ENCODE data around the gene ATF3.

Gene ATF3

DNA sequence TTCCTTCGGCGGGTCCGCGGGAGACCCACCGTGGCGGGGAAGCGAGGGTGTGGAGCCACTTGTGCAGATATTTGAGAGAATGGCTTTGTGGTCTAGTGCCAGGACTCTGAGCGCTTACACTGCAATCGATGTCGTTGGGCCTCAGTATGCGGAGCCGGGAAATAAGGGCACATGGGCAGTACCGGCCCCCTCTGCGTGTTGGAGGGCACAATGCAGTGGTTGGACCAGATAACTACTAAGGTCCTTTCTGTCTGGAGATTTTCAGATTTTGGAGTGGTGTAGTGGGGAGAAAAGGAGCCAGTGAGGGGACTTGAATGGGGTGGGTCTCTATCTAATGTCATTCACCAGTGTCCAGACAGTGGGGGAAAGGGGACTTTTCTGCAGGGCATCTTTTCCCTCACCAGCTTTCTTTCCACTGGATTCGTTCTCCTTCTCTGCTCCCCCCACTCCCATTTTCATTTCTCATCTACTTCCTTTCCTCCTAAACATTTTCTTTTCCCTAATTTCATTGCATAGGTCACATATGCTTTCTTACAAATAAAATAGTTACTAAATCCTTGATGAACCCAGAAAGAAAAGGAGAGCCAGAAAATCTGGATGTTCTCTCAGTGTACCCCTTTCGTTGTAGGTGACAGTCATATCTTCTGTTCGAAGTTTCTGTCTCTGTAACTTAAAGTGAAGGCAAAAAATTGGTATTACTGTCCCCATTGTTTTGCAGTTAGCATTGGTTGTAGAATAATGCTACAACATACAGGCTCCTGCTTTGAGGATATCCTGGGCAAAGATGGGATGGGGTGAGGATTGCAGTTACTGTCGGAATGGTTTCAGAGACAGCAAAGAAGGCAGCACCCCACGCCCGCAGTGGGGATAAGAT, 1.4 kb downstream of the ATF3 start:
- no peak for DNase-seq

DNA sequence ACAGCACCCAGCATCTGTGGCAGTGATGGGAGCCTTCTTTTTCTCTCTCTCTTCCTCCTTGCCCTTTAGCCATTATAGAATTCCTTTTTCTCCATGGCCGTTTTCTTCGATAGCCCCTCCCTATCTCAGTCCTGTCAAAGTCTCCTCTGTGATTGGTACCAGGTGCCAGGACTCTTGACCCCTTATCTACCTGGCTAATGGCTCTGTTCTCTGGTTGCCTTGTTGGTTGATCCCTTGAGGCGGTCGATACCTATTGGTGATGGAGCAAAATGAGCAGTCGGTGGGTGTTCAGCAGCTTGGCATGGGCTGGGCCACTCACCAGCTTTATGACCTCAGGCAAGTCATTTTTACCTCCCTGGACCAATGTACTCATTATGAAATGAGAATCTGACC, 2.0 kb downstream of the ATF3 start:
- no peak for DNase-seq

DNA sequence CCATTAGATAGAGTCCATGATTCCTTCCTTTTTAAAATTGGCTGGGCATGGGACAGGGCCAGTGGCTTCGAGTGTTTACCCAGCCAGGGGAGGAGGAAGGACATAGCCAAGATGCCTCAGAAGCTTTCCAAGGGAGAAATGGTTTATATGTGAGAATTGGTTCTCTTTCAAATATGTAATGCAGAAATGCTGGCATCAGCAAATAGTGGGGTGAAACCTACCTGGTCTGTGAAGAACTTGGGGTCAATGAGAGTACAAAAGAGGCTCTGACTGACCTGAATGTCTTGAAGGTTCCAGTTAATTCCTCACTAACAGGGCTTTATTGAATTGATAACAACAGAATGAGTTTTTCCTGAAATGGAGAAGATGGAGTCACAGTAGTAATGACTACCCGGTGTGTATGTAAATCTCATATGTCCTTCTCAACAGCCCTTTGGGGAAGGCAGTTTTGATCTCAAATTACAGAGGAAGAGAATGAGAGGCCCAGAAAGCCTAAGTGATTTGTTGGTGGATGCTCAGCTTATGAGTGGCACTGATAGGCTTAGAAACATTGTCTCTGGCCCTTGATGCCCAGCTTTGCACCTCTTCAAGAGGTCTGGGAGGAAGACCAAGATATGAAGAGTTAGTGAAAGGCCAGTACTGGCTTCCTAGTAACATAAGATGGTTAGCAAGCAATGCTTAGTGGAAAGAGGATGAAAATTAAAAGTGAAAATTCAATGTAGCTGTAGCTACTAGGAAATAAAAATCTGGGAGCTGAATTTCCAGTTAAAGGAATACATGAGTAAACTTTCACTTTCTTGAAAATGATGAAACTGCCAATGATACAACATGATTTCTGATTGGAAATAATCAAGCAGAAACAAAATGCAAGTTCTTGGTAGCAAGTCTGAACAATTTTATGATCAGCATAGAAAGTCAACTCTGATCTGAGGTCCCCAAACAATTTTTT, 2.7 kb downstream of the ATF3 start:
- DNase-seq, result no peak

DNA sequence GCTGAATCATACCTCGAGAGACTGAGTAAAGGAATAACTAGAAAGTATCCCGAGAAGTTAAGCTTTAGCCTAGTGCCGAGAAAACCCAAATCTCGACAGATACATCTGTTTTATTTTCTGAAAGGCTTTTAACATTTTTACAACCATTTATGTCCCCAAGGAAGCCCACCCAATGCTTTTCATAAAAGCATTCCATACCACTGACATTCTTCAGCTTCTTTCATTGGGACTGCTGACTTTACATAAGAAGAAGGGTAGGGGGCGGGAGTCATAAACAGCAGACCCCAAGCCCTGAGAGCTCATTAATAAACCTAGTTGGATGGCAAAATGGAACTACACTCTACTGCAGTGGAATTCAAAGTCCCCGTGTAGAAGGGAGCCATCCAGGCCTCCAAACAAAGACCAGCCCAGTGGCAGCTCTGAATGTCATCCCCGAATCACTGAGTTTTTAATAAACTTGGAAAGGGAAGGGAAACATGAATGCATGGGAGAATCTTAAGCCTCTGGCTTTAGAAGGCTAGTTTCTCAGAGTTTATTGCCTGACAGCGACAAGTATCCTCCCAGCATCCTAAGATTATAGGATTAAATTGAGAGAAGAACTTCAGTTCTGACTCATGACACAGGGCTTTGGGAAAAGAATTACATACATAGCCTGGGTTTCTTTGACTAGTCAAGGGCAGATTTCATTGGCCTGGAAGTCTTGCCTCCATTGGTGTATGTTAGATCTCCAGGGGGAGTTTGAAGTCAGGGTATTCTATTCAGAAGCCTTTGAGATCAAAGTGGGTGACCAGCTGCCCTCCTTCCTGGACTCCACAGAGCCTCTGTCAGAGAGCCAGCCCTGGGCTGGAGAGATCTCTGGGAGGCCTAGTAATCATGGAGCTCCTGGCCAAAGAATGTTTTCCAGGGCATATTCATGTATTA, 3.7 kb downstream of the ATF3 start:
- no peak for DNase-seq

DNA sequence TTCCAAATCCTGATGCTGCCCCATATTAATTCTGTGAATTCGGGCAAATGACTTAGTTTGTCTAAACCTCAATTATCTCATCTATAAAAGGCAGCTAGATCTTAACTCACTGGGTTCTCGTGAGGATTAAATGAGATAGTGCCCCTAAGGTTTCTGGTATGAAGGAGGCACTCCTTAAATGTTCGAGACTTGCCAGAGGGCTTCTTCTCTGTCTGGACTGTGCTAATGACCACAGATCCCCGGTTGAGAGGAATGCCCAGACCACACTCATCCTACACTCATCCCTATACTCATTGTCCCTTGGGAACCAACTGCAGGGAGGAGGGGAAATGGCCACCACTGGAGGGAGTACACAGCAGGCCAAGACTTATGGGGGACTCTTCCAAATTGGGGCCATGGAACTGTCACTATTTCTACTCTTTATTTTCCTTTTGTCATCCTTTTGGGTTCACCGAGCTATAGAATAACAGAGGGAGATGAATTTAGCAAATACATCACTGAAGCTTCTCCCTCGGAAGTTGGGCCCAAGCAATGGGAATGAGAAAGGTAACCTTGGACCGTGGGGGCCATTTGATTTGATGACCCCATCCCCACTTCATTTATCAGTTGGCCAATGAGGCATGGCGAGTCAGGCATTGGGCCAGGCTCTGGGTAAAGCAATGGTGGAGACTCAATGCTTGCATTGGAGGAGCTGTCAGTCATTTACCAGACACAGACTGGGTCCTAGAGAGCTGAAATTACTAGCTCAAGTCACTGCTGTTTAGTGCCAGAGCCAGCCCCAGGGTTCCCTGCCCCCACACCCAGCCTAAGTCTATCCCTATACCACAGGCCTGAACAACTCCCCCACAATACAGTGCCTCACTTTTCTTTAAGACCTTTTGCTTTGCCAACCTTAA, 5.1 kb downstream of the ATF3 start:
- DNase-seq, result no peak

DNA sequence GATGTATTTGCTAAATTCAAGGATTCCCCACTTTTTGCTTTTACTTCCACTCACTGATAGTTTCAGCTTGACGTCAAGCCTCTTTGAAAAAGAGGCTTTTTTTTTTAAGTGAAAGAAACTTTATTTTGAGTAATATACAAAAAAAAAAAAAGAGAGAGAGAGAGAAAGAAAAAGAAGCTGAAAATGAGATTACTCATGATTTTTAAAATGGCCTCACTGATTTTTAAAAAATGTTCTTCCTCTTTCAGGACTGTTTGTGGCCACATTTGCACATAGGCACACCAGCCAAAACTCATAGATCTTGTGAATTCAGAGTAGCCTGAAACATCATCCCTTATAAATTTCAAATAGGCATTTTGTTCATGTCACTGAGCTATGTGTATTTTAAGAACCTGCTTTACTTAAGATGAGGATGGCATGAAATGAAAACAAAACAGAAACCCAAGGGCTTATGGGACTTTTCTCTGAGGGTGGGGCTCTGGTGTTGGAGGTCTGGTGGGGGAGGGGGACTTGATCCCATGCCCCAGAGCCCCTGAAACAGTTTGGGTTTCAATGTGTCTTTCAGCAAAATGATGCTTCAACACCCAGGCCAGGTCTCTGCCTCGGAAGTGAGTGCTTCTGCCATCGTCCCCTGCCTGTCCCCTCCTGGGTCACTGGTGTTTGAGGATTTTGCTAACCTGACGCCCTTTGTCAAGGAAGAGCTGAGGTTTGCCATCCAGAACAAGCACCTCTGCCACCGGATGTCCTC, 6.1 kb downstream of the ATF3 start:
- DNase-seq, result no peak

DNA sequence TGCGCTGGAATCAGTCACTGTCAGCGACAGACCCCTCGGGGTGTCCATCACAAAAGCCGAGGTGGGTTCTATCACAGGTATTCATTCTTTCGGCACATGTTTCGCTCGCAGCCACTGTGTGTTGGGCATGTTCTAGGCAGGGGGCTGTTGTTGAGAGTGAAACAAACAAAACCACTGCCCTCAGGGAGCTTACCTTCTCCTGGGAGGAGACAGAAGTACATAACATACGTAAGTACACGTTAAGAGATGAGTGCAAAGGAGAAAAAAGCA, 6.6 kb downstream of the ATF3 start:
- DNase-seq, result no peak

DNA sequence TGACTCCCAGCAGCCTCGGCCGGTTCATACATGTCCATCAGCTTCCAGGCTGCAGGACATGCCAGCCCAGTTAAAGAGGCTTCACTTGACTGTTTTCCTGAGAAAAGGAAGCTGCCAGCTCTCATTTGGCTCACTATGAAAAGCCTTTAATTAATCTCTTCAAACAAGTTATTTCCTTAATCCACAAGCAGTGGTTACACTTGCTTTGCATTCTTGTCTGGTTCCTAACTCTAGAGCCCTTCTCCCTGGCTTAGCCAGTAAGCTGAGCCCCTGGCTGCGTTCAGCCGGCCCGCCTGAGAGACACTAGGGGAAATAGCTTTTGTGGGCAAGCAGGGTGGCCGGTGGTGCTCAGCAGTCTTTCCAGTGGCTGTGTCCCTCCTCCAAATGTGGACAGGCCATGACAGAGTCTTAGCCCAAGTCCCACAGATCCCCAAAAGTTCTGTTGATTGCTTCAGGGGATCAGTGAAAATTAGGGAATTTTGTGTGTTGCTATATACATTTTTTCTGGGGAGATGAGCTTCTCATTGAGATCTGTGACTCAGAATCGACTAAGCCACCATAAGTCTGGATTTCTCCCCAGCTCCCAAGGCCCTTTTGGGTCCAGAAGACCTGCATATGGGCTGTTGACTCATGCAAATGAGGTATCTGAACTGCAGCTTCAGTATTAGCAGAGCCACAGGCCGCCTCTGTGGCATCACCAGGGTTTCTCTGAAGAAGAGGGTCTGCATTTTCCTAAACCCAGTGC, 10.1 kb downstream of the ATF3 start:
- DNase-seq, result no peak

DNA sequence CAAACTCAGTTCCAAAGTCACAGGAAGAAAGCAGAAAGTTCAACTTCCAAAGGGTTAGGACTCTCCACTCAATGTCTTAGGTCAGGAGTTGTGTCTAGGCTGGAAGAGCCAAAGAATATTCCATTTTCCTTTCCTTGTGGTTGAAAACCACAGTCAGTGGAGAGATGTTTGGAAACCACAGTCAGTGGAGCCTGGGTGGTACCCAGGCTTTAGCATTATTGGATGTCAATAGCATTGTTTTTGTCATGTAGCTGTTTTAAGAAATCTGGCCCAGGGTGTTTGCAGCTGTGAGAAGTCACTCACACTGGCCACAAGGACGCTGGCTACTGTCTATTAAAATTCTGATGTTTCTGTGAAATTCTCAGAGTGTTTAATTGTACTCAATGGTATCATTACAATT, 11.7 kb downstream of the ATF3 start:
- DNase-seq, result no peak

DNA sequence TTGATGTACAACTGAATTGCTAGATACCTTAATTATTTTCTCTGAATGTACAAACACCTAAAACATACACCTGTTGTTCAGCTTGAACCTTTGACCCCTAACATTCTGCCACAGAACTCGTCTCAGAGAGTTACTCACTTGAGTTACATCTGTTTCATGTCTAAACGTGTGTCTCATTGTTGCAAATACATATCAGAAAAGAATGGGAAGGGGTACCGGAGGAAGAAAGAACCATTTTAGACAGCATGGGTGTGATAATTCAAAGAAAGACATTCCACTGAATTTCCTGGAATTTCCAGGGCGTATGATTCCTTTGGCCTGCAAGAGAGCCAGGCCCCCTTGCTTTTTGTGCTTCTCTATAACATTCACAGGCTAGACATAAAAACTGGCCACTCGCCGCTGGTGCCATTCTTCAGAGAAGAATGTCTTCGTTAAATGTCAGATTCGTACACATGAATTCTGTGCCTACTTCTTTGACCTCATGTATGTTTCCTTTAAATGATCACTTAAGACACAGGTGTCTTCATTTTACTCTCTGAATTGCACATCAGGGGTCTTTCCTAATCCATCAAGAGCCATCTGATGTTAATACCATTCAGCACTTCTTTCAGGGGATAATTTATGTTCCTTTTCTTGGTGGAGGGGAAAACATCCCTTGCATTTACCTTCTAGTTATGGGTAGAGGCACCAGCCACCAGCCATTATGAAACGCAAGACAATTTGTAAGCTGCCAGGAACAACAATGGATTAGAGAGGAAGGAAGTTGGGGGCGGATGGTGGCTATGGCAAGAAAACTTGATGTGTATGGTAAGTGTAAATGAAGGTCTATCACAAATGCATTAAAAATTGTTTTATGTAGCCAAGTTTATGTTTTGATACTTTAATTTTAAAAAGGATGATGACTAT, 12.7 kb downstream of the ATF3 start:
- DNase-seq, result no peak

DNA sequence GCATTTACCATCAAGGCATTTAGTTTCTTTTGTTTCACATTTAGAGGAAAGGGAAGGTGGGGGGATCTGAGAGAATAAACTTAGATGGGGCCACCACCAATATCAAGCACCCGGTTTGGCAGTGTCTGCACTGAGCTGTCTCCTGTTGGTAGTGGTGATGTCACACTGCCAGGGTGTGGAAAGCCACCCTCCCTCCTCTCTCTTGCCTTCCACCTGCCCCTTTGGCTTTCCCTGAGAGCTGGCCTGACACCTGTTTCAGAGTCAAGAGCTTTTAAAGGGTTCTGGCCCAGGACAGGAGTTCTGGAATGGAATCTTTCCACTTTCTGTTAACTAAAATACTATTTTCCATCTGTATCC, 13.4 kb downstream of the ATF3 start:
- no peak for DNase-seq

DNA sequence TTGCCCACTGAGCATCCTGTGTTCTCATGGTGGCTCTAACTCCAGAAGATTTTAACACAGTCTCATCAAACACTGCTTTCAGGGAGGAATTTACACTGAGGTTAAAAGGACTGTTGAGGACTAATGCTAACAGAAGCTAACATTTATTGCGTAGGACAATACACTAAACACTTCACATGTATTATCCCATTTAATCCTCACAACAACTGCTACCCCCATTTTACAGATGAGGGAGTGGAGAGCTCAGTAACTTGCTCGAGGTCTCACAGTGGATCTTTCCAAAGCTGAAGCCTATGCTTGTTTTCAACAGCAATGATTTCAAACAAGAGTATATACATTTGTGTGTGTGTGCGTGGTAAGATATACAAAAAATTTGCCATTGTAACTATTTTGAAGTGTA, 13.9 kb downstream of the ATF3 start:
- no peak for DNase-seq

DNA sequence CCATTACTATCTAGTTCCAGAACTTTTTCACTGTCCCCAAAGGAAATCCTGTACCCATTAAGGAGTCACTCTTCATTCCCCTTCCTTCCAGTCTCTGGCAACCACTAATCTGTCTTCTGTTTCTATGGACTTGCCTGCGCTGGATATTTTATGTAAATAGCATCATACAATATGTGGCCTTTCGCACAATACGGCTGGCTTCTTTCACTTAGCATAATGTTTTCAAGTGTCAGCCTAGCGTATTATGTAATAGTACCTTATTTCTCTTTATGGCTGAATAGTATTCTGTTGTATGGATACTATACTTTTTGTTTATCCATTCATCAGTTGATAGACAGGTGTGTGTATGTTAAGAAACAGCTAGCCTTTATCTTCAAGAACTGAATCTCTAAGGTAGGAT, 14.3 kb downstream of the ATF3 start:
- no peak for DNase-seq

DNA sequence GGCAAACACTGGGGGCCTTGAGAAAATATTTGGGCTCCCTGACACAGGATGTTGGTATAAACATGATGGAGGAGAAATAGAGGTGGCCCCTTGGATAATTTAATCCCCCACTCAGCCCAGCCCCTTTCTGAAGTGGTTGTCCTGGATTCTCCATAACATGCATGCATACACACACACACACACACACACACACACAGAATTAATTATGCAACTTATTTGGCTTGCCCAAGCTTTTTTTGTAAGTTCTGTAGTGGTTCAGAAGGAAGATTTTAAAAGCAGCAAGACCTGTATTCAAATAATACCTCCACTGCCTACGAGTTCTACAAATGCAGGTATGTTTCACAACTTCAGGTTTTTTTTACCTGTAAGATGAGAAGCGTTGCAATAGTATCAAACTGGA, 15.0 kb downstream of the ATF3 start:
- no peak for DNase-seq

DNA sequence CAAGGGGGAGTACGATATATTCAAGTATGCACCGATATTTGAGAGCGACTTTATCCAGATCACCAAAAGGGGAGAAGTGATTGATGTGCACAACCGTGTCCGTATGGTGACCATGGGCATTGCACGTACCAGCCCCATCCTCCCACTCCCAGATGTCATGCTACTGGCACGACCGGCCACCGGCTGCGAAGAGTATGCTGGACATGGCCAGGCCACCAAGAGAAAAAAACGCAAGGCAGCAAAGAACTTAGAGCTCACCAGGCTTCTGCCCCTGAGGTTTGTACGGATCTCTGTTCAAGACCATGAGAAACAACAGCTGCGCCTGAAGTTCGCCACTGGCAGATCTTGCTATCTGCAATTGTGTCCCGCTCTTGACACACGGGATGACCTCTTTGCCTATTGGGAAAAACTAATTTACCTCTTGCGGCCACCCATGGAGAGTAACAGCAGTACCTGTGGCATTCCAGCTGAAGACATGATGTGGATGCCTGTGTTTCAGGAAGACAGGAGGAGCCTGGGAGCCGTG, 16.5 kb downstream of the ATF3 start:
- DNase-seq, result no peak

DNA sequence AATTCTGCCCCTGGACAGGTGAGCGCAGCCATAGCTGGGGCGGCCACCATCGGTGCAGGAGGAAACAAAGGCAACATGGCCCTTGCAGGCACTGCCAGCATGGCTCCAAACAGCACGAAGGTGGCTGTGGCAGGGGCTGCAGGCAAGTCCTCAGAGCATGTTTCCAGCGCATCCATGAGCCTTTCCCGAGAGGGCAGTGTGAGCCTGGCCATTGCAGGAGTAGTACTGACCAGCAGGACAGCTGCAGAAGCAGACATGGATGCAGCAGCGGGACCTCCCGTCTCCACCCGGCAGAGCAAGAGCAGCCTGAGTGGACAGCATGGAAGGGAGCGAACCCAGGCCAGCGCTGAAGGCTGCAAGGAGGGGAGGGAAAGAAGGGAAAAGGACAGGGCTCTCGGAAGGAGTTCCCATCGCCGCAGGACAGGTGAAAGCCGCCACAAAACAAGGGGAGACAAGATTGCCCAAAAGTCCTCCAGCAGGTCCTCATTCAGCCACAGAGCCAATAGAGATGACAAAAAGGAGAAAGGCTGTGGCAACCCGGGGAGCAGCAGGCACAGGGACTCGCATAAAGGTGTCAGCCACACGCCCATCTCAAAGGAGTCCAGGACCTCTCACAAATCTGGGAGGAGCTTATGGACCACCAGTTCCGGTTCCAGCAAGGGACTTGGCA, 17.4 kb downstream of the ATF3 start:
- no peak for DNase-seq

DNA sequence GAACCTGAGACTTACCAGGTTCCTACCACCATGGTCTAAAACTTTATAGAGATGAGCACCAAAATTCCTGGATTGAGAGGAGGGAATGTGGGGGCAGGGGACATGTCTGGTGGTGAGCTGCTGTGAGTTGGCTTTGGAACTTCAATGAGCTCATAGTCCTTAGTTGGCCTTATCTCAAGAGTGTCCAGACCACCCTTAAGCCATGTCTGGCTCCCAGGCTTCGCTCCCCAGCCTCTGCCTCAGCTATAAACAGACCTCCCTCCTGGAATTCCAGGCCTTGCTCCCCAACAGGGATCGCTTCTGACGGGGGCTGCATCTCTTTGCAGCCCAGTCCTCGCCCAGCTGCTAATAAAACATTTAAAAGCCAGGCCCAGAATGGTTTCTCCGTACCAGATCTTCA, 19.5 kb downstream of the ATF3 start:
- peak; percentile 32 for DNase-seq

DNA sequence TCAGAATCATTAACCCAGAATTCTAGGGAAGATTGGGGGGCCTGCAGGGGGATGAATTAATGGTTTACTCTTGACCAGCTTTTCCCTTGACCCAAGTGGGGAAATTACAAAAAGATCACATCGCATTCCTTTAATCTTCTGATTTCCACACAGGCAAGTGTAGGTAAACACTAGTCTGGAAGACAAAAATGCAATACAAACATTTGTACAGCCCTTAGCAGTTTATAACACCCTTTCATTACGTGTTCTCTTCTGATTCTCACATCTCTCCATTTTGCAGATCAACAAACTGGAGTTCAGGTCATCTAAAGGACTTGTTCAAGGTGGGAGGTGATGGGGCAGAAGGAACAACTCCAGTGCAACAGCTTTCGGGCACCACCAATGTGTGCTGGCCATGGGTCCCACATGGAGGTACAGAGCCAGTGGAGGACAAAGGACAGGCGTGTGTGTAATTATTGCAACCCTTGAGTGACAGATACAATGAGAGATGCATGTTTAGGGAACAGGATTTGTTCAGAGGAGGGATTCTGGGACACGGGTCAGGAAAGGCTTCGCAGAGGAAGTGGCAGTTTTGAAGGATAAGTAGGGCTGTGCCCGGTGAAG, 20.4 kb downstream of the ATF3 start:
- no peak for DNase-seq
